ENCODE results near the gene DIO3.

DIO3 gene

GRCh38 chr14:101598571-101599233 lies 37.4 kb downstream of the DIO3 start:
- DNase-seq (ENCODE audit: low read depth in 2 of 2) = no peak

DNA sequence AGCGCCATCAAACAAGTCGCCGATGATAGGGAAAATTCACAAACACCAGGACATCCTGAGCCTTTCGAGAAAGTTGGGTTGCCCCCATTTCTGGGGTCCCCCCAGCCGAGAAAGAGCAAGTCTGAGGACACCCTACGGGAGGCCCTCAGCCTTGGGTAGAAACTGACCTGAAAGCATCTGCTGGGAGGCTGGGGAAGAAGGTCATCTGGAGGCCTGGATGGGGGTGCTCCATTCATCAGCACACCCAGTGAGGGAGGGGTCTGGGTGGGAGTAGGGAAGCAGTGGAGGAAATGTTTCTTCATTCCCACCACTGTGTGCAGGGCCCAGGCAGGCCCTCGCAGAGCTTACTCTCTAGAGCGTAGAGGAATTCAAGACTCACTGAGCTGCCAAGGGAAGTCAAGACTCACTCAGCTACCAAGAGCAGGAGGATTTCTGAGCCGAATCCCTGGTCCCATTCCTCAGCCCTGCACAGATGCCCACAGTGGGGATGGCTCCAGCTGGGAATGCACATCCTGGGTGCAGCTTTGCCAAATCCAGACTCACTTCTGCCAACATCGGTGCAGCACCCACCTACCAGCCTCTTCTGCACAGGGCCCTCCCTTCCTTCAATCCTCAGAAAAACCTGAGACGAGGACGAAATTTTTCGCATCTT lies 38.1 kb downstream of the DIO3 start:
- no peak for DNase-seq (ENCODE audit: low read depth in 2 of 2)

- no peak for DNase-seq (ENCODE audit: low read depth in 2 of 2)
These were observed 39.1 kb downstream of the DIO3 start for GRCh38 chr14:101600336-101600890.

- DNase-seq (ENCODE audit: low read depth in 2 of 2) = no peak
These were observed 39.8 kb downstream of the DIO3 start for GRCh38 chr14:101600891-101601605.

DNA sequence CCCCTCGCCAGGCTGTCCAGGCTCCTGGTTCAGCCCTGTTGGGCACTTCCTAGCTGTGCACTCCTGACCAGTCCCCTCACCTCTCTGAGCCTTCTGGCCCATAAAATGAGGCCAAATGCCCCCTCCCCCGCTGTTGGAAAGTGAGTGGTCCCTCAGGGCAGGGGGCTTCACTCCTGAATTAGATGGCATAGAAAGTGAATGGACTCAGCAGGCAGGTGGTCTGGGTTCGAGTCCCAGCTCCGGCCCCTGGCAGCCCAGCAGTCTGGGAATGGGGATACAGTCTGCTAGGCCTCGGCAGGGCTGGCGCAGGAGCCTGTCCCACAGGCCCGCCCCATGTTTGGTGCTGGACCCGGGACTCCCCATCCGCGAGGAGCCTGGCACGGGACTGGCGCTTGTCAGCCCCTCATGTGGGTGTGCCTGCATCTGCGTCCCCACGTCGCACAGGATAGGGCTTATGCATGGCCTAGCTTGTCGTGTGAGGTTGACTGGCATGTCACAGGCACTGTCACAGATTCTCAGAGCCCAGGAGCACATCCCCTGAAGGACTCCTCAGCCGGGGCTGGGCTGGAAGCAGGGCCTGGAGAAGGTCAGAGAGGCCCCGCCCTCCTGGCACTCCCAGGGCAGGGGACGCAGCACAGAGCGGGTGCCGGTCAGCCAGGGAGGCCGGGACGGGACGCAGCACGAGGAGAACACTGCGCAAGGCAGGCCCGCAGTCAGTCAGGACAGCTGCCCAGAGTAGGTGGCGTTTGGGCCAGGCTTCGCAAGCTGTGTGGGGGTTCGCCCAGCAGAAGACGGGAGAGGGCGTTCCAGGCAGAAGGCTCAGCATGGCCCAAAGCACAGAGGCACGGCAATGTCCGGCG lies 40.5 kb downstream of the DIO3 start:
- DNase-seq (ENCODE audit: low read depth in 2 of 2) = no peak

DNA sequence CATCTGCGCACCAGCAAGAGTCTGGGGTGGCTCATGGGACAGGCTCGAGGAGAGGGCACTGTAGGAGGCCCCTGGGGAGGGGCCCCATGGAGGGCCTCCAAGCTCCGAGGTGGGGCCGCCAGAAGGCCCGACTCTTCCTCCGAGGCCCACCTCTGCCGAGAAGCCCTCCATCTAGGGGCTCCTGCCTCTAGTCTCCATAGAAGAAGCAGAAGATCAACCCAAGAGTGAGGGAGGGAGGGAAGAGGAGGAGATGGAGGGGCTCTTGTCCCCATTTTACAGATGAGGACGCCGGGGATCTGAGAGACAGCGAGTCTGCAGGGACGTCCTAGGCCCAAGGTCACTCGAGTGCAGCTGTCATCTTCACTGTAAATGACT lies 41.2 kb downstream of the DIO3 start:
- no peak for DNase-seq (ENCODE audit: low read depth in 2 of 2)

DNA sequence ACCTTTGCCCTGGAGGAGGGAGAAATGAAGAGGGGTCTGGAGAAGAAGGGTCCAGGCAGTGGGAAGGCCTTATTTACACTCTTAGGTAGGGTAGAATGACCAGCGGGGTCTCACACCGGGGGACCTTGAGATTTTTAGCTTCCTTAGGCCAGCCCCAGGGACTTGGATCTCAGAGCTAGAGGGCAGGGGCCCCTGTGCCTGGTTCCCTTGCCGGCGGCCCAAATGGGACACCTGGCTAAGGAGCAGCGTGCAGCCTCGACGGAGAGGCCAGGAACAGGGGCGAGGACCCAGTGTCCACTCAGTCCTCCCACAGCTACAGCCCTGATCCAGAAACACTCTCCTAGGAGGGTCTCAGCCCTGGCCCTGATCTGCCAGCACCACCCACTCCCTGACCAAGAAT lies 41.8 kb downstream of the DIO3 start:
- no peak for DNase-seq (ENCODE audit: low read depth in 2 of 2)

GRCh38 chr14:101604228-101604934 lies 43.1 kb downstream of the DIO3 start:
- no peak for DNase-seq (ENCODE audit: low read depth in 2 of 2)

GRCh38 chr14:101604935-101605780 lies 43.9 kb downstream of the DIO3 start:
- DNase-seq (ENCODE audit: low read depth in 2 of 2) = no peak

DNA sequence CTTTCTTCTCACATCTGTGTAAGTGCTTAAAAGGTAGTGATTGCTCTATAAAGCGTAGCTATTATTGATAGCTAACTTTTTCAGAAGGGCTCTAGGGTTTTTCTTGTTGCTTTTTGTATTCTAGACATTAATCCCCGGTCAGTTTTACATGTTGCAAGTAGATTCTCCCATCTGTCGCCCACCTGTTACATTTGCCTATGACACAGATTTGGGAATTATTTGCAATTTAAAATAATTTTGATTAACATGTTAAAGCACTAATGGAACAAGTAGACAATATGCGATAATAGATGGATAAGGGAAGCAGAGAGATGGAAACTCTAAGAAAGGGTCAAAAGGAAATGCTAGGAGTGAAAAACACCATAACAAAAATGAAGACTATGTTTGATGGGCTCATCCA lies 44.5 kb downstream of the DIO3 start:
- DNase-seq (ENCODE audit: low read depth in 2 of 2) = no peak

Data from stimulated activated CD4-positive, alpha-beta T cell treated with anti-CD3 and anti-CD28 coated beads, Interleukin-12 subunit alpha, Interleukin-12 subunit beta, amount 100 ng/mL, for 24 hours (primary cell).